Measurements from ENCODE around the gene HPD.
A peak's percentile ranks its signal among the peaks of the same experiment; 100 is the strongest.
"Not testable (repeated sequence)": the region's sequence is repeated elsewhere in the genome, so short reads cannot be mapped to it uniquely, and the experiment has no call there.

HPD gene

GRCh38 chr12:121888478-121889273 lies 30.0 kb upstream of the HPD start, which contains the start of gene PSMD9:
TSS of gene PSMD9 (plus strand) at chr12:121888790. CDS start at chr12:121888857, 67 bp downstream.
- Histone ChIP-seq H3K36me3 (ENCODE audit: control insufficient read depth, insufficient read depth, low read length) (peaks cover 8% of the 10 kb centered on the region), H3K9me3 (ENCODE audit: control insufficient read depth, low read length) (no peaks in the 10 kb centered on the region), H3K4me1 (ENCODE audit: control insufficient read depth, insufficient read depth, low read length, poor library complexity, severe bottlenecking) (peaks cover 5% of the 10 kb centered on the region), H3K27ac (ENCODE audit: low read depth, low read length, severe bottlenecking) (peak within 1 kb of the TSS; percentile 97), H3K4me3 (ENCODE audit: extremely low read depth, insufficient read depth, low read length, poor library complexity, severe bottlenecking) (peak within 1 kb of the TSS; percentile 78)
- 2 to 3% methylated on average over 63 to 66 of the region's 67 CpGs for WGBS, 2 experiments (ENCODE audit: insufficient coverage in 2 of 2)

GRCh38 chr12:121888083-121888477 lies 29.4 kb upstream of the HPD start:
- Histone ChIP-seq H3K27ac (ENCODE audit: low read depth, low read length, severe bottlenecking) (no peak overlapping the region), H3K36me3 (ENCODE audit: control insufficient read depth, insufficient read depth, low read length) (peaks cover 8% of the 10 kb centered on the region), H3K4me3 (ENCODE audit: extremely low read depth, insufficient read depth, low read length, poor library complexity, severe bottlenecking) (peak overlapping the region; percentile 78), H3K4me1 (ENCODE audit: control insufficient read depth, insufficient read depth, low read length, poor library complexity, severe bottlenecking) (peaks cover 4% of the 10 kb centered on the region), H3K9me3 (ENCODE audit: control insufficient read depth, low read length) (no peaks in the 10 kb centered on the region)
- WGBS, 2 experiments (ENCODE audit: insufficient coverage in 2 of 2) = 66 to 68% methylated on average over 3 of the region's 6 CpGs

DNA sequence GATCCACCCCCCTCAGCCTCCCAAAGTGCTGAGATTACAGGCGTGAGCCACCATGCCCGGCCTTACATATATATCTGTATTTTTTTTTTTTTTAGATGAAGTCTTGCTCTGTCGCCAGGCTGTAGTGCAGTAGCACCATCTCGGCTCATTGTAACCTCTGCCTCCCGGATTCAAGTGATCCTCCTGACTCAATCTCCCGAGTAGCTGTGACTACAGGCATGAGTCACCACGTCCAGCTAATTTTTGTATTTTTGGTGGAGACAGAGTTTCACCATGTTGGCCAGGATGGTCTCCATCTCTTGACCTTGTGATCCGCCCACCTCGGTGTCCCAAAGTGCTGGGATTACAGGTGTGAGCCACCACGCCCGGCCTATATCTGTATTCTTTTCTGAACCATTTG lies 26.5 kb upstream of the HPD start:
- 94 to 96% methylated on average over 7 of the region's 11 CpGs for WGBS, 2 experiments (ENCODE audit: insufficient coverage in 2 of 2)
- not testable (repeated sequence) for H3K36me3 ChIP-seq (ENCODE audit: control insufficient read depth, insufficient read depth, low read length); H3K4me1 ChIP-seq (ENCODE audit: control insufficient read depth, insufficient read depth, low read length, poor library complexity, severe bottlenecking); H3K4me3 ChIP-seq (ENCODE audit: extremely low read depth, insufficient read depth, low read length, poor library complexity, severe bottlenecking); H3K9me3 ChIP-seq (ENCODE audit: control insufficient read depth, low read length); H3K27ac ChIP-seq (ENCODE audit: low read depth, low read length, severe bottlenecking)

GRCh38 chr12:121883315-121883660 lies 24.6 kb upstream of the HPD start:
- H3K4me3 ChIP-seq (ENCODE audit: extremely low read depth, insufficient read depth, low read length, poor library complexity, severe bottlenecking) = no peak overlapping the region
- no peaks in the 10 kb centered on the region for H3K36me3 ChIP-seq (ENCODE audit: control insufficient read depth, insufficient read depth, low read length)
- 81 to 87% methylated on average over 3 to 4 of the region's 4 CpGs for WGBS, 2 experiments (ENCODE audit: insufficient coverage in 2 of 2)
- no peaks in the 10 kb centered on the region for H3K9me3 ChIP-seq (ENCODE audit: control insufficient read depth, low read length)
- no peak overlapping the region for H3K27ac ChIP-seq (ENCODE audit: low read depth, low read length, severe bottlenecking)
- no peaks in the 10 kb centered on the region for H3K4me1 ChIP-seq (ENCODE audit: control insufficient read depth, insufficient read depth, low read length, poor library complexity, severe bottlenecking)

DNA sequence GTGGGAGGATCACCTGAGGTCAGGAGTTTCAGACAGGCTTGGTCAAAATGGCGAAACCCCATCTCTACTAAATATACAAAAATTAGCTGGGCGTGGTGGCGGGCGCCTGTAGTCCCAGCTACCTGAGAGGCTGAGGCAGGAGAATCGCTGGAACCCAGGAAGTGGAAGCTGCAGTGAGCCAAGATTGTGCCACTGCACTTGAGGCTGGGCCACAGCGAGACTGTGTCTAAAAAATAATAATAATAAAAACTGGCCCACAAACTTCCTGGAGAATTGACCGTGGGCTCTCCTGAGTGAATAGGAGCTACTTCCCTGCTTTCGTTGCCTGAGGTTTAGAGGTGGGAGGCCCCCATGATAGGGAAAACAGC lies 17.4 kb upstream of the HPD start:
- WGBS, 2 experiments (ENCODE audit: insufficient coverage in 2 of 2) = 80 to 98% methylated on average over 3 to 6 of the region's 8 CpGs
- H3K4me1 ChIP-seq (ENCODE audit: control insufficient read depth, insufficient read depth, low read length, poor library complexity, severe bottlenecking); H3K27ac ChIP-seq (ENCODE audit: low read depth, low read length, severe bottlenecking); H3K4me3 ChIP-seq (ENCODE audit: extremely low read depth, insufficient read depth, low read length, poor library complexity, severe bottlenecking); H3K9me3 ChIP-seq (ENCODE audit: control insufficient read depth, low read length); H3K36me3 ChIP-seq (ENCODE audit: control insufficient read depth, insufficient read depth, low read length): not testable (repeated sequence)

- Histone ChIP-seq H3K4me3 (ENCODE audit: extremely low read depth, insufficient read depth, low read length, poor library complexity, severe bottlenecking) (no peak overlapping the region), H3K4me1 (ENCODE audit: control insufficient read depth, insufficient read depth, low read length, poor library complexity, severe bottlenecking) (peaks cover 10% of the 10 kb centered on the region), H3K36me3 (ENCODE audit: control insufficient read depth, insufficient read depth, low read length) (no peaks in the 10 kb centered on the region), H3K9me3 (ENCODE audit: control insufficient read depth, low read length) (no peaks in the 10 kb centered on the region), H3K27ac (ENCODE audit: low read depth, low read length, severe bottlenecking) (no peak overlapping the region)
- 82 to 89% methylated on average over 3 to 6 of the region's 6 CpGs for WGBS, 2 experiments (ENCODE audit: insufficient coverage in 2 of 2)
Observed at GRCh38 chr12:121875582-121875981, 16.9 kb upstream of the HPD start.

GRCh38 chr12:121874071-121874470 lies 15.4 kb upstream of the HPD start:
- Histone ChIP-seq H3K27ac (ENCODE audit: low read depth, low read length, severe bottlenecking) (no peak overlapping the region), H3K9me3 (ENCODE audit: control insufficient read depth, low read length) (no peaks in the 10 kb centered on the region), H3K4me3 (ENCODE audit: extremely low read depth, insufficient read depth, low read length, poor library complexity, severe bottlenecking) (no peak overlapping the region), H3K36me3 (ENCODE audit: control insufficient read depth, insufficient read depth, low read length) (no peaks in the 10 kb centered on the region), H3K4me1 (ENCODE audit: control insufficient read depth, insufficient read depth, low read length, poor library complexity, severe bottlenecking) (peaks cover 10% of the 10 kb centered on the region)
- 94% methylated on average over 3 of the region's 6 CpGs; no CpG with 5 or more reads in 1 of the 2 experiments for WGBS, 2 experiments (ENCODE audit: insufficient coverage in 2 of 2)

DNA sequence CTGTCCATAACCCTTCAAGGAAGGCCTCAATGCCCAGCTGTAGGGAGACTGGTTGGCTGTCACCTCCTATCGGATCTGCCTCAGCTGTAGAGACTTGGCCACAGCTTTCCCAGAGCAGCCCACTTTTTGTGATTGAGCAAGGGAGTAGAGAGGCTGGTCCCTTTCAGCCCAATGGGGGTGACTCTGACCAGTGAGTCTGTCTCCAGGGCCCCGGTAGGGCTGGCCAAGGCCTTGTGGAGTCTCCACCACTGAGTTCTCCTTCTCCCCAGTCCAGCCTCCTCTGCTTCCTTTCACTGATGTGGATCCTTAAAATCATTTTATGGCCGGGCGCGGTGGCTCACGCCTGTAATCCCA lies 14.5 kb upstream of the HPD start:
- 78 to 95% methylated on average over 5 to 6 of the region's 6 CpGs for WGBS, 2 experiments (ENCODE audit: insufficient coverage in 2 of 2)
- no peaks in the 10 kb centered on the region for H3K9me3 ChIP-seq (ENCODE audit: control insufficient read depth, low read length)
- H3K4me3 ChIP-seq (ENCODE audit: extremely low read depth, insufficient read depth, low read length, poor library complexity, severe bottlenecking) = no peak overlapping the region
- H3K27ac ChIP-seq (ENCODE audit: low read depth, low read length, severe bottlenecking) = peak overlapping the region; percentile 89
- H3K36me3 ChIP-seq (ENCODE audit: control insufficient read depth, insufficient read depth, low read length) = no peaks in the 10 kb centered on the region
- peaks cover 10% of the 10 kb centered on the region for H3K4me1 ChIP-seq (ENCODE audit: control insufficient read depth, insufficient read depth, low read length, poor library complexity, severe bottlenecking)

GRCh38 chr12:121872546-121873215 lies 14.0 kb upstream of the HPD start:
- Histone ChIP-seq H3K9me3 (ENCODE audit: control insufficient read depth, low read length) (no peaks in the 10 kb centered on the region), H3K36me3 (ENCODE audit: control insufficient read depth, insufficient read depth, low read length) (no peaks in the 10 kb centered on the region), H3K4me1 (ENCODE audit: control insufficient read depth, insufficient read depth, low read length, poor library complexity, severe bottlenecking) (peaks cover 10% of the 10 kb centered on the region), H3K27ac (ENCODE audit: low read depth, low read length, severe bottlenecking) (peak overlapping the region; percentile 89), H3K4me3 (ENCODE audit: extremely low read depth, insufficient read depth, low read length, poor library complexity, severe bottlenecking) (no peak overlapping the region)
- 76 to 82% methylated on average over 1 to 4 of the region's 5 CpGs for WGBS, 2 experiments (ENCODE audit: insufficient coverage in 2 of 2)

DNA sequence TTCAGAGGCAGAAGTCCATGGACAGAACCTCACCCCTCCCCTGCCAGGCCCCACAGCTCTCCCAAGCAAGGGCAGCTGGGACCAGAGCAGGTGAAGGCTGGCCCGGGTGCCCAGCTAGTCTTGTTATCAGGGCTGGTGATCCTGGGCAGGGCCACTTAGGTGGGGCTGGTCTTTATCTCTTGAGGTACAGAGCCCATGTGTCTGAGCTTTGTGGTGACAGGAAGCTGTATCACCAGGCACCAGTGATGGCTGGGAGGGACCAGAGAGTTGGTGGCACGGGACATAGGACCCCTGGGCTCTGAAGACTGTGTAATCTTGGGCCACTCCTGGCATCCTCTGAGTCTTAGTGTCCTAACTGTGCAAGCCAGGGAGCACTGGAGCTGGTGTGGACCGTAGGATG lies 12.8 kb upstream of the HPD start:
- H3K9me3 ChIP-seq (ENCODE audit: control insufficient read depth, low read length) = no peaks in the 10 kb centered on the region
- no peak overlapping the region for H3K27ac ChIP-seq (ENCODE audit: low read depth, low read length, severe bottlenecking)
- peaks cover 10% of the 10 kb centered on the region for H3K4me1 ChIP-seq (ENCODE audit: control insufficient read depth, insufficient read depth, low read length, poor library complexity, severe bottlenecking)
- 84 to 100% methylated on average over 2 to 3 of the region's 3 CpGs for WGBS, 2 experiments (ENCODE audit: insufficient coverage in 2 of 2)
- H3K36me3 ChIP-seq (ENCODE audit: control insufficient read depth, insufficient read depth, low read length) = no peaks in the 10 kb centered on the region
- H3K4me3 ChIP-seq (ENCODE audit: extremely low read depth, insufficient read depth, low read length, poor library complexity, severe bottlenecking) = no peak overlapping the region

GRCh38 chr12:121869229-121869628 lies 10.6 kb upstream of the HPD start:
- H3K27ac ChIP-seq (ENCODE audit: low read depth, low read length, severe bottlenecking); H3K9me3 ChIP-seq (ENCODE audit: control insufficient read depth, low read length); H3K4me1 ChIP-seq (ENCODE audit: control insufficient read depth, insufficient read depth, low read length, poor library complexity, severe bottlenecking); H3K36me3 ChIP-seq (ENCODE audit: control insufficient read depth, insufficient read depth, low read length); H3K4me3 ChIP-seq (ENCODE audit: extremely low read depth, insufficient read depth, low read length, poor library complexity, severe bottlenecking): not testable (repeated sequence)
- WGBS, 2 experiments (ENCODE audit: insufficient coverage in 2 of 2) = 83% methylated on average over 4 of the region's 8 CpGs; no CpG with 5 or more reads in 1 of the 2 experiments
